ENCODE measurements around the gene STXBP5. TPM values are rescaled to one million over a fixed set of nuclear protein-coding genes. Genes with fewer than 3 reads are reported as not detected.

Gene STXBP5
- total and polyA plus RNA-seq, 9 donors, result 3.3 to 15.4 (median 10.4) TPM

DNA sequence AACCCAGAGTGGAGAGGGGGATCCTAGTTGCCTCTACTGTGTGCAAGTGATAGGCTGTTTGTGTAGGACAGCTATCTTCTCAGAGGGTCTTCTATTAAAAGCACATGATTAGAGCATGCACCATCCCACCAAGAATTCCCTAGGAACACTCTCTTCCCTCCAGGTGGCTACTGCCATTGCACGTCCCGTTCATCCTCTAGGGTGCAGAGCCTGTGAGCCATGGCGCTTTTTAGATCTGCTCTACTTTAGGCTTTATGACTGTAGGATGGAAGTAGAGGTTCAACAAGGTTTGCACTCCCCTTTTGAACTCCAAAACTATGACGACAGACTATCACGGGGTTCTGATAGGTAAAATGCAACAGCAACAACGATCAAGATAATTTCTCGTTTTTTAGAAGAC, 213.7 kb downstream of the STXBP5 start:
- Histone ChIP-seq H3K9me3 (no peaks in the 10 kb centered on the region), H3K4me3 (no peak overlapping the region), H3K27ac (no peak overlapping the region), H3K36me3 (no peaks in the 10 kb centered on the region), H3K4me1 (ENCODE audit: insufficient read depth) (no peaks in the 10 kb centered on the region), H3K27me3 (no peaks in the 10 kb centered on the region)
- TF ChIP-seq, protein P1, sequence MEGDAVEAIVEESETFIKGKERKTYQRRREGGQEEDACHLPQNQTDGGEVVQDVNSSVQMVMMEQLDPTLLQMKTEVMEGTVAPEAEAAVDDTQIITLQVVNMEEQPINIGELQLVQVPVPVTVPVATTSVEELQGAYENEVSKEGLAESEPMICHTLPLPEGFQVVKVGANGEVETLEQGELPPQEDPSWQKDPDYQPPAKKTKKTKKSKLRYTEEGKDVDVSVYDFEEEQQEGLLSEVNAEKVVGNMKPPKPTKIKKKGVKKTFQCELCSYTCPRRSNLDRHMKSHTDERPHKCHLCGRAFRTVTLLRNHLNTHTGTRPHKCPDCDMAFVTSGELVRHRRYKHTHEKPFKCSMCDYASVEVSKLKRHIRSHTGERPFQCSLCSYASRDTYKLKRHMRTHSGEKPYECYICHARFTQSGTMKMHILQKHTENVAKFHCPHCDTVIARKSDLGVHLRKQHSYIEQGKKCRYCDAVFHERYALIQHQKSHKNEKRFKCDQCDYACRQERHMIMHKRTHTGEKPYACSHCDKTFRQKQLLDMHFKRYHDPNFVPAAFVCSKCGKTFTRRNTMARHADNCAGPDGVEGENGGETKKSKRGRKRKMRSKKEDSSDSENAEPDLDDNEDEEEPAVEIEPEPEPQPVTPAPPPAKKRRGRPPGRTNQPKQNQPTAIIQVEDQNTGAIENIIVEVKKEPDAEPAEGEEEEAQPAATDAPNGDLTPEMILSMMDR (IDR thresholded peaks at IDR 0.05), result no peak
- TF ChIP-seq POLR2A (IDR thresholded peaks at IDR 0.05) (no peak), EP300 (IDR thresholded peaks at IDR 0.05) (no peak)
- intact Hi-C loops (cut with DNase I), result no loop called here
- no peak for DNase-seq
- 84 to 89% (median 89%) methylated on average over 7 of the region's 7 CpGs for WGBS, 3 donors

DNA sequence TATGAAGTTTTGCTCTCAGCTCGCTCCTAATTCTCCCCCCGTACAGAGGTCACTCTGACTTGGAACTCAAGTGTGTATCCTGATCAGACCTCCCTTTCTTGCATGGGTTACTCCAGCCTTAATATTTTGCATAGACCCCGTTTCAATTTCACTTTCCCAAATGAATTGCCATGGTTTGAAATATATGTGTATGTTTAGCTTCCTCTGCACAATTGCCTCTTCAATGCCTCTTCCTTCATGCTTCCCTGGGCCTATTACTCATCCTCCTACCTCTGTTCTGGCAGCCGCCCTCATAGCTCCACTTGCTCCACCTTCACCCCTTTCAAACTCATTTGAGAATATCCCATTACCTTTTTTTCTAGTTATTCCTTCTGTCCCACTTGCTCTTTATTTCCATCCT, 214.3 kb downstream of the STXBP5 start:
- Histone ChIP-seq H3K27me3 (no peaks in the 10 kb centered on the region), H3K27ac (no peak overlapping the region), H3K36me3 (no peaks in the 10 kb centered on the region), H3K4me1 (ENCODE audit: insufficient read depth) (no peaks in the 10 kb centered on the region), H3K4me3 (no peak overlapping the region), H3K9me3 (no peaks in the 10 kb centered on the region)
- TF ChIP-seq POLR2A (IDR thresholded peaks at IDR 0.05), result no peak
- TF ChIP-seq, protein P1 (IDR thresholded peaks at IDR 0.05), result no peak
- TF ChIP-seq EP300 (IDR thresholded peaks at IDR 0.05), result no peak
- WGBS, 3 donors, result 75 to 83% (median 78%) methylated on average over 4 of the region's 4 CpGs
- DNase-seq, result no peak
- intact Hi-C loops (cut with DNase I), result no loop called here

DNA sequence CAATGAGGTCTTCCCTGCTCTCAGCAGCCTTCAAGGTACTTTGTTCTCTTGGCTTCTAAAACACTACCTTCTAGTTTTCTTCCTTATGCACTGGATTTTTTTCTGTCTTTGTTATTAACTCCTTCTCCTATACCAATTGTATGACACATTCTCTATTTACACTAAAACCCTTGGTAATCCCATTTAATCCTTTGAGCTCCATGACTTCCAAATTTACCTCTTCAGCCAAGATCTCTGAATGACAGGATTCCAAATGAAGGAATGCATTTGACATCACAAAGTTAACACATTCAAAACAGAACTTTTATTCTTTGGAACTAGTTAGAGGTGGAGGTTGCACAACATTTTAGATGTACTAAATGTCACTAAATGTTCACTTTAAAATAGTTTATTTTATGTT, 217.7 kb downstream of the STXBP5 start:
- TF ChIP-seq, protein P1 (IDR thresholded peaks at IDR 0.05), result no peak
- Histone ChIP-seq H3K36me3 (no peaks in the 10 kb centered on the region), H3K27me3 (no peaks in the 10 kb centered on the region), H3K27ac (no peak overlapping the region), H3K4me1 (ENCODE audit: insufficient read depth) (no peaks in the 10 kb centered on the region), H3K9me3 (no peaks in the 10 kb centered on the region), H3K4me3 (no peak overlapping the region)
- intact Hi-C loops (cut with DNase I), result no loop called here
- no peak for DNase-seq

DNA sequence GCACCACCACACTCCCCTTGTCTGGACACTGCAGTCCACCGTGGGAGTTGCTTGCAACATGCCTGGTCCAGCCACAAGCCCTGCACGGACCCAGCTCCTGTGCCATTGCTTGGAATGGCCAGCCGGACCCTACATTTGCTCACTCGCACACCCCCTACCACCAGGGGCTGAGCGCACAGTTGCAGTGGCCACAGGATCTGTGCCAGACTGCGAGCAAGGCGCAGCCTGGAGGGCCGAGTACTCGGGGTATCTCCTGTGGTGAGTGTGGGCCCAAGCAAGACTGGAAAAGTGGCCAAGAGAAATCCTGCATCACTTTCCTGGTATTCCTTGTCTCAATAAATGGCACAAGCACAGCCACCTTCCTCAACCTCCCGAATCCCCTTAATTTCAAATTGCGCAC, 218.9 kb downstream of the STXBP5 start:
- intact Hi-C loops (cut with DNase I), result no loop called here
- no peak for DNase-seq
- 91 to 96% (median 94%) methylated on average over 11 of the region's 11 CpGs for WGBS, 3 donors
- Histone ChIP-seq H3K4me3 (no peak overlapping the region), H3K27me3 (no peaks in the 10 kb centered on the region), H3K9me3 (no peaks in the 10 kb centered on the region), H3K4me1 (ENCODE audit: insufficient read depth) (no peaks in the 10 kb centered on the region), H3K27ac (no peak overlapping the region), H3K36me3 (no peaks in the 10 kb centered on the region)
- TF ChIP-seq EP300 (IDR thresholded peaks at IDR 0.05) (no peak), POLR2A (IDR thresholded peaks at IDR 0.05) (no peak)
- TF ChIP-seq, protein P1 (IDR thresholded peaks at IDR 0.05), result no peak

DNA sequence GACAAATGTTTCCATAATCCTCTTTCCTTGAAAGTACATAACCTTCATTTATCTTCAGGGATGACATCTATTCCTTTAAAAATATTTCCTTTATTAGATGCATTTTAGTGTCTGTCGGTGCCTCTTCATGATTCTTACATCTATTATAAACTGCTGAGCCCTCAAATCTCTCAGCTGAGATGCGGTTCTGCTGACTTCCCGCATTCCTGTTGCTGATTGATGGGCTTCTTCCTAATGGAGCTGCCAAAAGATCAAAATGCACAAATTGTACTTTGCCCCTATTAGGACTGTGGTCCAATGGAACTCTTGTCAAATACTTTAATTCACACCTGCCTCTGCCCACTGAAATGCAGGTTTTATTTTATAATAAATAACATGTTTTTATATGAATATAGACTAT, 225.6 kb downstream of the STXBP5 start:
- no peaks in the 10 kb centered on the region for H3K4me1 ChIP-seq (ENCODE audit: insufficient read depth)
- H3K9me3 ChIP-seq, result no peaks in the 10 kb centered on the region
- H3K4me3 ChIP-seq, result no peak overlapping the region
- TF ChIP-seq POLR2A (IDR thresholded peaks at IDR 0.05), result no peak
- TF ChIP-seq, protein P1 (IDR thresholded peaks at IDR 0.05), result no peak
- no peak for TF ChIP-seq EP300 (IDR thresholded peaks at IDR 0.05)
- no peaks in the 10 kb centered on the region for H3K36me3 ChIP-seq
- H3K27ac ChIP-seq, result no peak overlapping the region
- no peaks in the 10 kb centered on the region for H3K27me3 ChIP-seq
- DNase-seq, result no peak
- intact Hi-C loops (cut with DNase I), result no loop called here
- WGBS, 3 donors, result 23 to 42% (median 33%) methylated on average over 3 of the region's 3 CpGs

Measured in ovary (tissue), 9 donors.